K562 (cell line): ENCODE results near the gene PDGFC. TPM values are rescaled to one million over a fixed set of nuclear protein-coding genes. Genes with fewer than 3 reads are reported as not detected.

Experiments used
- ATAC-seq: fragments of 200-7000 bp; cut with Tn5 transposase; 3 replicates; pipeline ENCODE4 v1.9.1; 2020; ENCODE audit warnings: moderate library complexity
- BruUV-seq: library from RNA; stranded (reverse); fragments of 400-500 nt; replicated peaks from 2 replicates; lab custom pipeline; 2021; lab: Mats Ljungman, UMichigan
- CTCF ChIA-PET: fragments of 300-600 bp; formaldehyde crosslinking; extraction: SDS; loops from one replicate; lab custom pipeline; 2021; ENCODE audit warnings: low intra/inter-chr PET ratio; lab: Yijun Ruan, JAX
- POLR2A ChIA-PET: fragments of 300-600, 350-650 bp; sonication (Branson Sonifier 250); formaldehyde crosslinking; extraction: SDS; loops from one replicate; lab custom pipeline; 2021; ENCODE audit warnings: antibody characterized with exemption, inconsistent platforms; lab: Yijun Ruan, JAX
- DNase-seq, 4 experiments: peaks; one replicate each; pipeline versions ENCODE4 v3.0.0 to v3.0.0-alpha.2; 2011 to 2018; ENCODE audit warnings: low spot score in 3 of 4, mixed read lengths in 3 of 4; ENCODE audit errors: extremely low read depth in 1 of 4
- FAIRE-seq: peaks from 2 replicates; lab custom pipeline; 2011; peaks lifted over from hg19 to GRCh38; lab: Jason Lieb, UNC
- H2AFZ ChIP-seq: 2 replicates; pipeline ENCODE4 v1.6.0; 2011; ENCODE audit warnings: low read depth, low read length, control low read depth, inconsistent platforms
- H3K27ac ChIP-seq: fragments of 200-600 bp; 3 replicates; pipeline ENCODE4 v1.8.0; 2011; ENCODE audit warnings: low read depth, mild to moderate bottlenecking, control low read depth, inconsistent platforms, low read length, moderate library complexity, mixed read lengths; ENCODE audit errors: extremely low read depth
- H3K27me3 ChIP-seq, 2 experiments: fragments of 300-600 bp in 1 of 2; 2 replicates in 1 of 2; 3 replicates in 1 of 2; pipeline versions ENCODE4 v1.6.0 to v1.8.0; 2011; ENCODE audit warnings: inconsistent platforms in 2 of 2, low read length in 2 of 2, mild to moderate bottlenecking in 1 of 2, mixed read lengths in 1 of 2, moderate library complexity in 1 of 2; ENCODE audit not compliant: control insufficient read depth in 2 of 2, insufficient read depth in 2 of 2
- H3K36me3 ChIP-seq: fragments of 300-600 bp; 3 replicates; pipeline ENCODE4 v1.8.0; 2011; ENCODE audit warnings: mild to moderate bottlenecking, low read length, inconsistent platforms; ENCODE audit not compliant: control insufficient read depth, insufficient read depth
- H3K4me1 ChIP-seq, 2 experiments: fragments of 200-600 bp in 1 of 2; replicated peaks in 1 of 2; 2 replicates in 1 of 2; 3 replicates in 1 of 2; pipeline versions ENCODE4 v1.5.1 to v1.8.0; 2011; ENCODE audit warnings: inconsistent platforms in 2 of 2, low read length in 2 of 2, mild to moderate bottlenecking in 1 of 2, mixed read lengths in 1 of 2, moderate library complexity in 1 of 2; ENCODE audit not compliant: control insufficient read depth in 2 of 2, insufficient read depth in 2 of 2
- H3K4me2 ChIP-seq: 2 replicates; pipeline ENCODE4 v1.6.1; 2011; ENCODE audit warnings: low read length, control low read depth, inconsistent platforms, mixed read lengths; ENCODE audit not compliant: insufficient read depth
- H3K4me3 ChIP-seq: fragments of 200-600 bp; sonication (generic), shearing (Covaris generic); 2 replicates; pipeline ENCODE4 v1.5.1; 2016; ENCODE audit warnings: control low read depth, inconsistent platforms
- H3K79me2 ChIP-seq: fragments of 200-600 bp; 3 replicates; pipeline ENCODE4 v1.8.0; 2011; ENCODE audit warnings: low read length, inconsistent platforms; ENCODE audit not compliant: control insufficient read depth, insufficient read depth
- H3K9ac ChIP-seq, 2 experiments: 2 replicates each; pipeline versions ENCODE4 v1.6.0 to v1.6.1; 2011; ENCODE audit warnings: low read depth in 2 of 2, low read length in 2 of 2, control low read depth in 1 of 2, inconsistent platforms in 1 of 2, mild to moderate bottlenecking in 1 of 2, mixed read lengths in 1 of 2; ENCODE audit not compliant: insufficient read depth in 1 of 2
- H3K9me1 ChIP-seq: one replicate; pipeline ENCODE4 v1.6.0; 2011; ENCODE audit warnings: inconsistent platforms, mild to moderate bottlenecking, low read length, moderate library complexity; ENCODE audit not compliant: control insufficient read depth, insufficient read depth
- H3K9me3 ChIP-seq: replicated peaks from 2 replicates; pipeline ENCODE4 v1.5.1; 2011; ENCODE audit warnings: low read depth, low read length, inconsistent platforms; ENCODE audit not compliant: control insufficient read depth, insufficient read depth
- H4K20me1 ChIP-seq: replicated peaks from 2 replicates; pipeline ENCODE4 v1.6.1; 2011; ENCODE audit warnings: low read length, inconsistent platforms, mixed read lengths; ENCODE audit not compliant: control insufficient read depth, insufficient read depth
- ARHGAP35 ChIP-seq: fragments of 450-650 bp; IDR thresholded peaks from 2 replicates; pipeline ENCODE4 v1.6.1; 2018; ENCODE audit not compliant: partially characterized antibody
- CREBBP ChIP-seq: IDR thresholded peaks from one replicate; pipeline ENCODE4 v1.6.1; 2012; ENCODE audit warnings: low read depth, mild to moderate bottlenecking, control low read depth, inconsistent platforms, low read length
- DNMT1 ChIP-seq: fragments of 450-650 bp; IDR thresholded peaks from 2 replicates; pipeline ENCODE4 v1.6.1; 2016; ENCODE audit warnings: antibody characterized with exemption, mild to moderate bottlenecking
- KAT8 ChIP-seq: fragments of 450-650 bp; IDR thresholded peaks from 2 replicates; pipeline ENCODE4 v1.6.1; 2016; ENCODE audit warnings: low read depth, mild to moderate bottlenecking
- PHF8 ChIP-seq: fragments of 200-600 bp; sonication (generic); IDR thresholded peaks from 2 replicates; pipeline ENCODE4 v1.6.1; 2012; ENCODE audit warnings: mixed run types, mild to moderate bottlenecking, inconsistent platforms, low read length, moderate library complexity, borderline replicate concordance
- SIX5 ChIP-seq, 2 experiments: IDR thresholded peaks; 2 replicates each; pipeline ENCODE4 v1.6.1; 2011; ENCODE audit warnings: low read length in 2 of 2, borderline replicate concordance in 1 of 2, low read depth in 1 of 2, mild to moderate bottlenecking in 1 of 2, moderate library complexity in 1 of 2; ENCODE audit not compliant: insufficient read depth in 1 of 2
- SNRNP70 ChIP-seq: fragments of 200-400 bp; formaldehyde crosslinking; optimal IDR thresholded peaks from 2 replicates; pipeline ENCODE3; 2017; ENCODE audit warnings: low read depth, low read length
- TAF9B ChIP-seq: fragments of 450-650 bp; IDR thresholded peaks from 2 replicates; pipeline ENCODE4 v1.6.1; 2018; ENCODE audit warnings: mild to moderate bottlenecking; ENCODE audit not compliant: partially characterized antibody
- WHSC1 ChIP-seq: IDR thresholded peaks from one replicate; pipeline ENCODE4 v1.6.1; 2012; ENCODE audit warnings: low read length, control low read depth, inconsistent platforms
- ZNF384 ChIP-seq: IDR thresholded peaks from 2 replicates; pipeline ENCODE4 v1.6.1; 2012; ENCODE audit warnings: low read depth, low read length, improper control_type of control experiment
- ZNF584 ChIP-seq: fragments of 200-800 bp; sonication (Bioruptor generic); IDR thresholded peaks from 2 replicates; pipeline ENCODE4 v1.6.1; 2016; ENCODE audit warnings: low read depth, mild to moderate bottlenecking, missing genetic modification characterization, missing compliant biosample characterization
- ZNF699 ChIP-seq: fragments of 250-450 bp; sonication (Bioruptor Pico); IDR thresholded peaks from 2 replicates; pipeline ENCODE4 v1.8.0; 2021; ENCODE audit warnings: mild to moderate bottlenecking, moderate library complexity; ENCODE audit not compliant: insufficient replicate concordance
- WGBS: fragments of 100-300 bp; shearing (Covaris generic); methylation state at CpG from one replicate; pipeline ENCODE4 v1.1.6; 2016; ENCODE audit warnings: low coverage, mixed read lengths; ENCODE audit not compliant: insufficient coverage; ENCODE audit errors: missing lambda C conversion rate; 5-methylcytosine and 5-hydroxymethylcytosine counted together
- in situ Hi-C: fragments of 300-500 bp; cut with MboI; formaldehyde crosslinking; loops from 4 replicates; pipeline ENCODE4 v1.15.0; 2018; ENCODE audit warnings: inconsistent platforms, mixed read lengths
- intact Hi-C: fragments of 100-400 bp; cut with micrococcal nuclease; formaldehyde crosslinking; loops from 2 replicates; pipeline ENCODE4 v1.14.2; 2022
- polyA plus RNA-seq, 8 experiments: library from polyadenylated mRNA; depleted of rRNA in 4 of 8; stranded (reverse) in 5 of 8; unstranded in 3 of 8; fragments of >200 nt; fragmentation: Nextera tagmentation in 2 of 8; fragmentation: Illumina TruSeq in 1 of 8; extraction: Ambion mirVana in 2 of 8; extraction: Trizol in 1 of 8; gene quantifications; 2 replicates each; pipeline versions ENCODE4 v1.2.1 to v1.2.3, GENCODE V29; 2011 to 2014; ENCODE audit warnings: inconsistent platforms in 1 of 8, missing spikeins in 1 of 8
- total RNA-seq, 7 experiments: library from RNA; depleted of rRNA in 6 of 7; stranded (reverse); fragments of >200 nt in 6 of 7; fragmentation: Illumina TruSeq in 2 of 7; extraction: Trizol in 2 of 7; gene quantifications; 2 replicates each; pipeline versions ENCODE4 v1.2.1 to v1.2.3, GENCODE V29; 2011 to 2021; ENCODE audit warnings: low replicate concordance in 1 of 7
- TF ChIP-seq, protein P1 (sequence below): fragments of 450-650 bp; formaldehyde crosslinking; IDR thresholded peaks from 2 replicates; pipeline ENCODE4 v1.4.0; 2020; ENCODE audit warnings: mild to moderate bottlenecking, moderate library complexity
- TF ChIP-seq, protein P2 (sequence below): fragments of 250-450 bp; sonication (Bioruptor Pico); IDR thresholded peaks from 2 replicates; pipeline ENCODE4 v1.9.0; 2021; ENCODE audit warnings: mild to moderate bottlenecking

The PDGFC gene
- total and polyA plus RNA-seq, 9 of the 15 experiments (the other 6 are each of a cell fraction or from before 2014, with no cell fraction given) = not detected

DNA sequence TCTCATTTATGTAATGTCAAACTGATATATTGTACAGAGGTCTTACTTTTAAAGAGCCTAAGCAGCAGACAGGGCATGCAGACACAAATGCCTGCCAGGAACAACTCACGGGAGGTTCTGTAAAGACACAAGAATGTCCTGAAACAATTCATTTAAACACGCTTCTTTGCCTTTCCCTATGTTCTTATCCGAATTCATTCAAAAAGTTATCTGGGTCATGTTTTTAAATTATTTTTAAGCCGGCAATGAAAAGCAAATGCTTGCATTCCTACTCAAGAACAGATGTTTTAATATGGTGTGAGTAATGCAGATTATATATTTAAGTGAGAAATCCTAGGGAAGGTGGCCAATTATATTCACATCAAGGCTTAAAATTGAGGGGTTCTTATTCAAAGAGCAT, 192.6 kb downstream of the PDGFC start (continued):
- TF ChIP-seq PHF8 (no peak), ZNF699 (no peak)

DNA sequence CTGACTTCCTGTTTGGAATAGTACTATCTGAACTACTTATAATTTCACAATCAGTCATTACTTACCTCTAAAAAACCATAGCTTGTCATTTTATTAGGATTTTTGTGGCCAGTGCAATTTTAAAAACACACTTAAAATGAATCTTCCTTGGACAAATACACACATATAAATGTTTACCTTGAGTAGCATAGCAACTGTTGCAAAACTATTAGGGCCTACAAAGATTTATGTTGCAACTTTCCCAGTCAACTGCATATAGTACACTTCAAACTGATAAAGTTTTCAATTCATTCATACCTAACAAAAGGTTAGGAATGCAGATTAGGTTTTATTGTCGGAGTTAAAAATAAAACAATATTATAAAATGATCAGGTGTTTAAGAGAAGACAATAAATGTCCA, 193.0 kb downstream of the PDGFC start:
- DNase-seq = no peak
- in situ Hi-C loops (no loop called here), intact Hi-C loops (no loop called here)
- no TSS peak for BruUV-seq
- H4K20me1 ChIP-seq = no peaks in the 10 kb centered on the region
- CTCF ChIA-PET = no interaction called here
- no peaks in the 10 kb centered on the region for H3K9me1 ChIP-seq
- no peaks in the 10 kb centered on the region; the same call in 1 of the 2 replicates for H3K9me3 ChIP-seq
- no peak overlapping the region for H3K4me3 ChIP-seq
- H3K9ac ChIP-seq = no peak overlapping the region
- H3K27me3 ChIP-seq = no peaks in the 10 kb centered on the region
- H3K4me2 ChIP-seq = no peak overlapping the region
- H3K27ac ChIP-seq = no peak overlapping the region
- FAIRE-seq = no peak
- no peaks in the 10 kb centered on the region for H3K79me2 ChIP-seq
- TF ChIP-seq SNRNP70 = no peak
- TF ChIP-seq SIX5 (IDR thresholded peaks at IDR 0.05; ENCODE audit: borderline replicate concordance in 1 of 2, insufficient read depth in 1 of 2, low read depth in 1 of 2, low read length in 2 of 2) = no peak
- no peaks in the 10 kb centered on the region for H3K36me3 ChIP-seq
- no peak for ATAC-seq
- POLR2A ChIA-PET = no interaction called here
- H3K4me1 ChIP-seq = no peaks in the 10 kb centered on the region
- WGBS = 0% methylated on average over 1 of the region's 1 CpG
- no peak overlapping the region for H2AFZ ChIP-seq

DNA sequence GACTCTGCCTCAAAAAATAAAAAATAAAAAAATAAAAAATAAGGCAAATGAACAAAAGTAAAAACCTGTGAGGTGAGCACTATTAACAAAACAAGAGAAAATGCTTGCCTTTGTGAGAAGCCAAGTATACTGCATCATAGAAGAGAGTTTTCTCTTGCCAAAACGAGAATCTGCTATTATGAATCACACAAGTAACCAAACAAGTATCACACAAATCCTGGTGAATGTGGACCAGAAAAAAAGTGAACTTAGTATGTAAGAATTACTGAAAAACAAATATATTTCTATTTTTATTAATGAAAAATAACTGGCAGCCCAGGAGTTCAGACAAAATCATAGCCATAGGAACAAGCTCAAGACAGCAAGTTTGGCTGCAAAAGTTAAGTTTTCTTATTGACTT, 193.5 kb downstream of the PDGFC start:
- intact Hi-C loops = no loop called here
- no TSS peak for BruUV-seq
- ChIA-PET CTCF (no interaction called here), POLR2A (no interaction called here)
- Histone ChIP-seq H3K27ac (no peak overlapping the region), H3K9ac (no peak overlapping the region), H3K36me3 (no peaks in the 10 kb centered on the region), H3K9me3 (no peaks in the 10 kb centered on the region; the same call in 1 of the 2 replicates), H3K4me3 (no peak overlapping the region), H3K4me1 (no peaks in the 10 kb centered on the region), H3K4me2 (no peak overlapping the region), H4K20me1 (no peaks in the 10 kb centered on the region), H2AFZ (no peak overlapping the region), H3K27me3 (no peaks in the 10 kb centered on the region), H3K9me1 (no peaks in the 10 kb centered on the region), H3K79me2 (no peaks in the 10 kb centered on the region)
- 0% methylated on average over 1 of the region's 1 CpG for WGBS
- ATAC-seq (no peak), DNase-seq (no peak), FAIRE-seq (no peak)
- in situ Hi-C loops = no loop called here
- TF ChIP-seq ZNF584 (no peak), WHSC1 (no peak), ZNF384 (no peak), KAT8 (no peak), CREBBP (no peak), TAF9B (no peak), ARHGAP35 (no peak), DNMT1 (no peak)
- TF ChIP-seq, protein P1, sequence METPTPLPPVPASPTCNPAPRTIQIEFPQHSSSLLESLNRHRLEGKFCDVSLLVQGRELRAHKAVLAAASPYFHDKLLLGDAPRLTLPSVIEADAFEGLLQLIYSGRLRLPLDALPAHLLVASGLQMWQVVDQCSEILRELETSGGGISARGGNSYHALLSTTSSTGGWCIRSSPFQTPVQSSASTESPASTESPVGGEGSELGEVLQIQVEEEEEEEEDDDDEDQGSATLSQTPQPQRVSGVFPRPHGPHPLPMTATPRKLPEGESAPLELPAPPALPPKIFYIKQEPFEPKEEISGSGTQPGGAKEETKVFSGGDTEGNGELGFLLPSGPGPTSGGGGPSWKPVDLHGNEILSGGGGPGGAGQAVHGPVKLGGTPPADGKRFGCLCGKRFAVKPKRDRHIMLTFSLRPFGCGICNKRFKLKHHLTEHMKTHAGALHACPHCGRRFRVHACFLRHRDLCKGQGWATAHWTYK (CRISPR knock-in tag) = no peak
- TF ChIP-seq, protein P2, sequence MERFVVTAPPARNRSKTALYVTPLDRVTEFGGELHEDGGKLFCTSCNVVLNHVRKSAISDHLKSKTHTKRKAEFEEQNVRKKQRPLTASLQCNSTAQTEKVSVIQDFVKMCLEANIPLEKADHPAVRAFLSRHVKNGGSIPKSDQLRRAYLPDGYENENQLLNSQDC (CRISPR knock-in tag) = no peak
